Ovary (tissue), 3 donors: ENCODE results near the gene ING1.

ENCODE experiments used
- EP300 ChIP-seq: sonication (generic); formaldehyde crosslinking; IDR thresholded peaks from one replicate; pipeline ENCODE4 v1.6.1; 2017; ENCODE audit warnings: antibody characterized with exemption
- POLR2A ChIP-seq: fragments of 450-650 bp; IDR thresholded peaks from one replicate; pipeline ENCODE4 v1.6.1; 2017; ENCODE audit warnings: antibody characterized with exemption, mild to moderate bottlenecking, moderate library complexity
- TF ChIP-seq, protein P1 (sequence below), 3 donors: fragments of 450-650 bp in 2 of 3; fragments of 200-600 bp in 1 of 3; IDR thresholded peaks; one replicate each; pipeline versions ENCODE4 v1.5.1 to v1.8.0; 2016 to 2022; ENCODE audit warnings: antibody characterized with exemption in 3 of 3, mild to moderate bottlenecking in 1 of 3
- donor health status: DM: no; HTN: no; CAD: no.

DNA sequence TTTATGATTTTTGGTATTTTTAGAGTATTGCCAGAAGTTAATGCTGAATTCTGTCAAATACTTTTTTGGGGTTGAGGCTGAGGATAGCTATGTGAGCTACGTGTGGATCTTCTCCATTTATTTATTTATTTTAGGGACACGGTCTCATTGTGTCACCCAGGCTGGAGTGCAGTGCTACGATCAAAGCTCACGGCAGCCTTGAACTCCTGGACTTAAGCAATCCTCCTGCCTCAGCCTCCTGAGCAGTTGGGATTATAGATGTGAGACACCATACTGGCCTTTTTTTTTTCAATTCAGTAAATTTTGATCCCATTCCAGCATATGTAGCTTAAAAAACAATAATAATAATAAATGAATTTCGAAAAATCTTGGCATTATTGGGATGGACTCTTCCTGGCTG lies 21.1 kb downstream of the ING1 start:
- TF ChIP-seq POLR2A = no peak
- TF ChIP-seq, protein P1, sequence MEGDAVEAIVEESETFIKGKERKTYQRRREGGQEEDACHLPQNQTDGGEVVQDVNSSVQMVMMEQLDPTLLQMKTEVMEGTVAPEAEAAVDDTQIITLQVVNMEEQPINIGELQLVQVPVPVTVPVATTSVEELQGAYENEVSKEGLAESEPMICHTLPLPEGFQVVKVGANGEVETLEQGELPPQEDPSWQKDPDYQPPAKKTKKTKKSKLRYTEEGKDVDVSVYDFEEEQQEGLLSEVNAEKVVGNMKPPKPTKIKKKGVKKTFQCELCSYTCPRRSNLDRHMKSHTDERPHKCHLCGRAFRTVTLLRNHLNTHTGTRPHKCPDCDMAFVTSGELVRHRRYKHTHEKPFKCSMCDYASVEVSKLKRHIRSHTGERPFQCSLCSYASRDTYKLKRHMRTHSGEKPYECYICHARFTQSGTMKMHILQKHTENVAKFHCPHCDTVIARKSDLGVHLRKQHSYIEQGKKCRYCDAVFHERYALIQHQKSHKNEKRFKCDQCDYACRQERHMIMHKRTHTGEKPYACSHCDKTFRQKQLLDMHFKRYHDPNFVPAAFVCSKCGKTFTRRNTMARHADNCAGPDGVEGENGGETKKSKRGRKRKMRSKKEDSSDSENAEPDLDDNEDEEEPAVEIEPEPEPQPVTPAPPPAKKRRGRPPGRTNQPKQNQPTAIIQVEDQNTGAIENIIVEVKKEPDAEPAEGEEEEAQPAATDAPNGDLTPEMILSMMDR (IDR thresholded peaks at IDR 0.05) = no peak
- no peak for TF ChIP-seq EP300
